ENCODE results near the gene ARHGAP11A.
A peak's percentile ranks its signal among the peaks of the same experiment; 100 is the strongest.
"Not testable (repeated sequence)": the region's sequence is repeated elsewhere in the genome, so short reads cannot be mapped to it uniquely, and the experiment has no call there.

ARHGAP11A gene

GRCh38 chr15:32615051-32615870, at the start of gene ARHGAP11A:
Gene ARHGAP11A, plus strand, starts transcription at chr15:32615504. Its CDS starts 708 bp downstream, at chr15:32616212.
- DNase-seq = peak; percentile 79

- DNase-seq = not testable (repeated sequence)
Measured at GRCh38 chr15:32568988-32569387, 46.3 kb upstream of the ARHGAP11A start.

DNA sequence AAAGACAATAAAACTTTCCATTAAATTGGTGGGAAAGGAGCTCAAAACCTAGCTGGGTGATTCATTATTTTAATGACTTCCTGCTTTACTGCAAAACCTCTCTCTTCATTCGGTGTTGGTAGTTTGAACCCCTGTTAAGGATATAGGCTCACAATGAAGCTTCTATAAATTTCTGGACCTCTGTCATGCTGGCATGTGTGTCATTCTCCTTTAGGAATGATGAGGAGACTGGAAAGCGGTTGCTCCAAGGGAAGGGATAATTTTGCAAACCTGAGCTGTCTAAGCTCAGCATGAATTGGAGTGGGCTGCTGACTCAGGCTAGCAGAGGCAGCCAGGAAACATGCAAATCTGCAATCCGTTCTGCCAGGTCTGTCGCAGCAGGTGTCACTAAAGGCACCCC, 36.8 kb upstream of the ARHGAP11A start:
- not testable (repeated sequence) for DNase-seq

GRCh38 chr15:32585844-32586243, 29.5 kb upstream of the ARHGAP11A start:
- DNase-seq = not testable (repeated sequence)

- not testable (repeated sequence) for DNase-seq
Measured at GRCh38 chr15:32593151-32593550, 22.2 kb upstream of the ARHGAP11A start, which contains the start of gene GOLGA8N. Gene GOLGA8N, plus strand, starts transcription at chr15:32593456.

DNA sequence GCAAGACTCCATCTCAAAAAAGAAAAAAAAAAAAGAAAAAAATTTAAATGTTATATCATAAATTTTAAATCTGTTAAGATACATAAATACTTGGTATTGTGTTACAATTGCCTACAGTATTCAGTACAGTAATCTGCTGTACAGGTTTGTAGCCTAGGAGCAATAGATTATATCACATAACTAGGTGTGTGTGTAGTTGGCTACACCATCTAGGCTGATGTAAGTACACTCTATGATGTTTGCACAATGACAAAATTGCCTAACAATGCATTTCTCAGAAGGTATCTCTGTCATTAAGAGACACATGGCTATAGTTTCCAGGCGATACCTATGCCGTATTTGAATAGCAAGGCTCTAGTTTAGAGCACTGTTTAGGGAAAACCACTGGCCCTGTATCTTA, 5.8 kb upstream of the ARHGAP11A start:
- not testable (repeated sequence) for DNase-seq

DNA sequence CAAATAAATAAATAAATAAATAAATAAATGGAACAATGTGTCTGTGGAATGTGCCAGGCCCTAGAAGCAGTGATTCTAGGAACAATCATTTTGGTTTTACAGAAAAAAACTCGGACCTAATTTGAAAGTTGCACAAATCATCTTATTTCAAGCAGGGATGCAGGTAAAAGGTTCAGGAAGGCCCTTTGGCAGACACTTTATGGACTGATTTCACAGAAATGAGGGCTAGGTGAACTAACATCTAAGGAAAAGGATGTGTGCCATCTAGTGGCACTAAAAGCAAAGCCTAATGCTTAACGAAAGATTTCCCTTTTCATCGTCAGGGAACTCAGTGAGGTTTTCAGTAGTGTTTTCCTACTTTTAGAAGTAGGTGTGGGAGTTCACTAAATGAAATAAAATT, 4.6 kb upstream of the ARHGAP11A start:
- DNase-seq = not testable (repeated sequence)

DNA sequence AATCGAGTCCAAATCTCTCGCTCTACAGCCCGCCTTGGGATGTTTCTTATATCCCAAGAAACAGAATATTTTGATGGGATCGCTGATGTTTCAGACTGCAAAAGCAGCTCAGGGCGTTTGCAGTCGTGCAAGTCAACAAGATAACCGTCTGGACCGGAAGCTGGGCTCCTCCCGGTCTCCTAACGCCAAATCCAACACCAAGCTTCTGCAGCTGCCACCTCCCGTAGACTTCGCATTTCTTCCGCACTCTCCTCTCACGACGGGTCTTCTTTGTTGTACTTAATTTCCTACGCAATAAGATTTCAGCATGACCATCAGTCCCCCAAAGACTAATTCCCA, 623 bp upstream of the ARHGAP11A start:
- not testable (repeated sequence) for DNase-seq

DNA sequence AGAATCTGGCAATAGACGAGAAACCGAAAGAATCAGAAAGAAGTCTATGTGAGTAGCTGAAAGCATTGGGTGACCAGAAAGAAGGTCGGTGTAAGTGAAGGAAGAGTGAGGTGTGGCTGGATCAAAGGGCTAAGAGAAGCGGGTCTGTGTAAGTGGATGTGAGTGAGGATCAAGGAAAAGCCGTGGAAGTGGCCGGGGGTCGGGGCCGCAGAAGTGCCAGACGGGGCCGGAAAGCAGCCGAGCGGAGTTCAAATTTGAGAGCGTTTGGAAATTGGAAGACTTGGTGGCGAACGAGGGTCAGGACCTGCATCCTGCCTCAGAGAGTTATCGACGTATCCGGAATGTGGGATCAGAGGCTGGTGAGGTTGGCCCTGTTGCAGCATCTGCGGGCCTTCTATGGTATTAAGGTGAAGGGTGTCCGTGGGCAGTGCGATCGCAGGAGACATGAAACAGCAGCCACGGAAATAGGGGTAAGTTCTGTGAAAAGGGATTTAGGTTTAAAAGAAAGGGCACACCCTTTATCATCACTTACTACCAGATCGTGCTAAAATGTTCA, 645 bp downstream of the ARHGAP11A start:
- not testable (repeated sequence) for DNase-seq

DNA sequence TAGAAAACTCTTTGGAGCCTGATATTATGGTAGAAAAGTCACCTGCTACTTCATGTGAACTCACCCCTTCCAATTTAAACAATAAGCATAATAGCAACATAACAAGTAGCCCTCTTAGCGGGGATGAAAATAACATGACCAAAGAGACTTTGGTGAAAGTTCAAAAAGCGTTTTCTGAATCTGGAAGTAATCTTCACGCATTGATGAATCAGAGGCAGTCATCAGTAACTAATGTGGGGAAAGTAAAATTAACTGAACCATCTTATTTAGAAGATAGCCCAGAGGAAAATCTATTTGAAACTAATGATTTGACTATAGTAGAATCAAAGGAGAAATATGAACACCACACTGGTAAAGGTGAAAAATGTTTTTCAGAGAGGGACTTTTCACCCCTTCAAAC, 21.1 kb downstream of the ARHGAP11A start:
- no peak for DNase-seq

- DNase-seq = no peak
Measured at GRCh38 chr15:32636908-32637567, 21.7 kb downstream of the ARHGAP11A start.

GRCh38 chr15:32637704-32638103, 22.4 kb downstream of the ARHGAP11A start:
- no peak for DNase-seq

- no peak for DNase-seq
Measured at GRCh38 chr15:32641517-32642059, 26.3 kb downstream of the ARHGAP11A start, which contains the start of gene SCG5. Gene SCG5, plus strand, starts transcription at chr15:32641710. Its CDS starts 1,883 bp downstream, at chr15:32643593.

GRCh38 chr15:32642667-32643435, 27.5 kb downstream of the ARHGAP11A start:
- DNase-seq = no peak

DNA sequence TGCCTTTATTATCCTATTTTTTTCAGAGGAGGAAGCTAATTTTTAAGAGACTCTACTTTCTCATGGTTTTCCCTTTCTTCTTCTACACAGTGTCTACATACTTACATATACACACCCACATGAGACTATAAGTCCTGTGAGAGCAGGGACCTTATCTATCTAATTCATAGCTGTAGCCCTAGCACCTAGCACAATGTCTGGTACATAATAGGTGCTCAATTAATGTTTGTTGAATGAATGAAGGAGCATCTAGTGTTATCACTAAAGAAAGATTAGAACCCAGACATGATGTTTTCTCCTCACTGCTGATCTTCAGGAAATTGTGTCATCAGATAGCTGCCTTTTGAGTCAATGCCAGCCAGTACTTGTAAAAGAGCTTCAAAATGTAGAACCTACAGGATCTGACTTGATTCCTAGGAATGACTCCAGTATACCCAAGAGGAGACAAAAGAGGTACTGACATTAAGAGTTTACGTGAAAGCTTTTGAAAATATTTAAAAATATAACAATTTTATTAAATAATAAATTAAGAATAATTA, 28.7 kb downstream of the ARHGAP11A start:
- DNase-seq = no peak

DNA sequence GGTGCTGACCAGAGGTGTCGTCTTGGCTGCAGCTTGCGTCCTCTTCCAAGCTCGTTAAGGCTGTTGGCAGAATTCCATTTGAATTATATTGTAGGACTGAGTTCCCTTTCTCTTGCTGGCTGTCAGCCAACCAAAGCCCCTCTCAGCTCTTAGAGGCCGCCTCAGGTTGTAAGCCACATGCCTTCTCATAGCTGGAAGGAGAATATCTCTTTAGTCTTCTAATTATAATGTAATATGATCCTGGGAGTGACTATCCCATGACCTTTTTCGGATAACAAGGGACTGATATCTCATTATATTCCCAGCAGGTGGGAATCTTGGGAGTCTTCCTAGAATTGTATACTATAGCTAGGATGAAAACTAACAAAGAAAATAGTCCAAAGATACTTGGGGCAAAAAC, 31.0 kb downstream of the ARHGAP11A start:
- no peak for DNase-seq

DNA sequence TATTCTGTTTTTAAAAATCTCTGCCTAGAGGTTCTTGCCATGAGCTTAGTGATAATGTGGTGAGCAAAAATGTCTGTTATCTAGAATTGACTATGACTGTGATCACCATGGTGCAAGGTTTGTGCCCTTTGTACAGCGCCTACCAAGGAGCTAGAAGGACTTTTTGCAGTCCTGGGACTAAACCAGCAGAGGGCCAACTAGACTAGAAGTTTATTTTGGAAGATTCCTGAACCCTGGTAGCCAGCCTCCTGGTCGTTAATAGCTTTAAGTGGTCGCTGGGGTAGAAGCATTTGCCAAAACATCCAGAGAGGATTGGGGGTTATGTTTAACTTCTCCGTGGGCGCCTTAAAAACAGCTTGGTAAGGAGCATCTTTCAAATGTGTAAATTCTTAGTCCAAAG, 34.0 kb downstream of the ARHGAP11A start:
- no peak for DNase-seq

- peak; percentile 33 for DNase-seq
Measured at GRCh38 chr15:32651229-32651837, 36.0 kb downstream of the ARHGAP11A start.

- DNase-seq = no peak
Measured at GRCh38 chr15:32652178-32652577, 36.9 kb downstream of the ARHGAP11A start.

DNA sequence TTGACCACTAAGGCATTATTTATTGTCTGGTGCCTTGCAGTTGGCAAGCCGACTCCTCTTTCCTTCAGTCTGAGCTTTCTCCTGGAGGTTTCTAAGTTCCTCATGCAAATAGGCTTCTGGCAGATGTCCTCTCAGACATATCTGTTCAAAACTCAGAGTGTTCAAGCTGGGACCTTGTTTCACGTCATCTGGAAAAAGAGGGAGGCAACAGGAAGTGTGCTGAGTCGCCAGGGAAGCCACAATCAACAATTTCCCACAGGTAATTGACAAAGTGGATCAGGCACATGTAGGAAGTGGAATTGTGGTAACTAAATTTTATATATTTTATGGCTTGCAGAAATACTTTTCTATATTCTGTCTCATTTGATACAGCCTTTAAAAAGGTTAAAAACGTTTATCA, 40.8 kb downstream of the ARHGAP11A start:
- DNase-seq = no peak

DNA sequence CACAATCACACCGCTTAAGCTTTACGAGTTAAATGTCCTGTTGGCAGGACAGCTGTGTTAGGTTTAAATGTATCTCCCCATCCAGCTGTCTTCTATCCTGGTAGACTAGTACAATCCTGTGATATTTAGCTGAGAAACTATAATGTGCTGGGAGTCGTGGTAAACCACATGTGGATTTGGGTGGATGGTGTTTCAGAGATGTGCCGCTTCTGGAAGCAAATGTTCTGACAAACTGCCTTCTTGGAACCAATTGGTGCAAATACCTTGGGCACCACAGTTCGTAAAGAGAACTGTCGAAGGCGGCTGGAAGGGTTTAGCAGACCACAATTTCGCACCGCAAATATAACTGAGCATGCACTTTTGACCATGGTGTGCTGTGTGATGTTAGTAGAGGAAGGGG, 41.2 kb downstream of the ARHGAP11A start:
- no peak for DNase-seq

All from activated CD4-positive, alpha-beta T cell treated with anti-CD3 and anti-CD28 coated beads, Interleukin-2, amount 50 U/mL, for 1 hour (primary cell).